GM12801 (cell line): ENCODE data around the gene PSMD13.

Experiments
- TF ChIP-seq, protein P1 (sequence below): IDR thresholded peaks from one replicate; pipeline ENCODE4 v1.5.1; 2011; ENCODE audit warnings: control low read depth; ENCODE audit not compliant: insufficient read length; ENCODE audit errors: extremely low read depth

Gene PSMD13

DNA sequence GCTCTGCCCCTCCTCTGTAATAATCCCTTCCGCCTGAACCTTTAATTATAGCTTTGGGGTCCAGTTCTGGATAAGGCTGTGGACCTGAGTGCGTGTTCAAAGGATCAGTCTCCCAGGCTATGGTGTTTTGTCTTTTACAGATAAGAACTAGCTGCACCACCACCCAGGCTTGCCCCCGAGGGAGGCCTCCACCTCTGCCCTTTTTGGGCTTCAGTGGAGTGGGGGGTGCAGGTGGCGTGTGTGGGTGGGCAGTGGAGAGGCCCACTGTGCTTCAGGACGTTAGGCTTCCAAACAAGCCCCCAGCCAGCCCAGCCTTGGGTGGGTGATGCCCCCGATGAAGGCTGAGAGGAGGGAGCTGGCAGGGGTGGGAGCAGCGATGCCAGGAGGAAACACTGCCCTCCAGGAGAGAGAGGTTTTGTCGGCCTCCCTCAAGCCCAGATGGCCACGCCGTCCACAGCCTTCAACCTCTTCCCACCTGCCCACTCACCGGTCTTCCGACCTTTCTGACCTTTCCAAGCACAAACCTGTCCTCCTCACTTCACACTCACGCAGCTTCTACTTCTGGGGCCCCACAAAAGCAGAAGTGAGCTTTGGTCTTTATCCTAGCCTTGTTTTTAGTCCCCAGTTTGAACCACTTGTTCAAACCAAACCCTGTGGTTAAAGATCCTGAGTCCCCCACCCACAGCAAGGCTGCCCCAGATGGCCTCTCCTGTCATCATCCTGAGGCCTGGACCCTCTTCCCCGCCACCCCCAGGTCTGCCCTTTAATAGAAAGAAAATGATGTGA, 20.4 kb downstream of the PSMD13 start:
- TF ChIP-seq, protein P1, sequence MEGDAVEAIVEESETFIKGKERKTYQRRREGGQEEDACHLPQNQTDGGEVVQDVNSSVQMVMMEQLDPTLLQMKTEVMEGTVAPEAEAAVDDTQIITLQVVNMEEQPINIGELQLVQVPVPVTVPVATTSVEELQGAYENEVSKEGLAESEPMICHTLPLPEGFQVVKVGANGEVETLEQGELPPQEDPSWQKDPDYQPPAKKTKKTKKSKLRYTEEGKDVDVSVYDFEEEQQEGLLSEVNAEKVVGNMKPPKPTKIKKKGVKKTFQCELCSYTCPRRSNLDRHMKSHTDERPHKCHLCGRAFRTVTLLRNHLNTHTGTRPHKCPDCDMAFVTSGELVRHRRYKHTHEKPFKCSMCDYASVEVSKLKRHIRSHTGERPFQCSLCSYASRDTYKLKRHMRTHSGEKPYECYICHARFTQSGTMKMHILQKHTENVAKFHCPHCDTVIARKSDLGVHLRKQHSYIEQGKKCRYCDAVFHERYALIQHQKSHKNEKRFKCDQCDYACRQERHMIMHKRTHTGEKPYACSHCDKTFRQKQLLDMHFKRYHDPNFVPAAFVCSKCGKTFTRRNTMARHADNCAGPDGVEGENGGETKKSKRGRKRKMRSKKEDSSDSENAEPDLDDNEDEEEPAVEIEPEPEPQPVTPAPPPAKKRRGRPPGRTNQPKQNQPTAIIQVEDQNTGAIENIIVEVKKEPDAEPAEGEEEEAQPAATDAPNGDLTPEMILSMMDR, result no peak

DNA sequence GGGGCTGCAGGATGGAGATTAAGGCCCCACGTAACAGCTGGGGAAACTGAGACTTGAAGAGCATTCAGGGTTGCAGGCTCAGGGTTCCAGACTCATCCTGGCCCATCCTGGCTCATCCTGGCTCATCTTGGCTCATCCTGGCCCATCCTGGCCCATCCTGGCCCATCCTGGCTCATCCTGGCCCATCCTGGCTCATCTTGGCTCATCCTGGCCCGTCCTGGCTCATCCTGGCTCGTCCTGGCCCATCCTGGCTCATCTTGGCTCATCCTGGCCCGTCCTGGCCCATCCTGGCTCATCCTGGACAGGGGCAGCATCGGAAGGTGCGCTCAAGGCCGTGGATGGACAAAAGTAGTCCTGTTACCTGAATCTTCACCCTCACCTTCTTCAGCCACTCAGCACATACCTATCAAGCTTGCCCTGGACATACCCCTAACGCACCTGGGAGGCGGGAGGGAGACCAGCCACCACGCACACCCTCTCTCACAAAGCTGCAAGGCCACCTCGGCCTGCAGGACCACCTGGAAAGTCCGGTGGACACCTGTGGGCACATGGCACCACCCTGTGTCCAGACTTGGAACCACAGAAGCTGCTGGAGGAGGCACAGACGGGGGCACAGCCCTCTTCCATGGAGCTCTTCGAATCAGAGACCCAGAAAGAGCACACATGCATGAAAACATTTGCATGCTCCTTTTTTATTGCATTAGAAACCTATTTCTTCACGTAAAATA, 21.2 kb downstream of the PSMD13 start:
- TF ChIP-seq, protein P1, result no peak

DNA sequence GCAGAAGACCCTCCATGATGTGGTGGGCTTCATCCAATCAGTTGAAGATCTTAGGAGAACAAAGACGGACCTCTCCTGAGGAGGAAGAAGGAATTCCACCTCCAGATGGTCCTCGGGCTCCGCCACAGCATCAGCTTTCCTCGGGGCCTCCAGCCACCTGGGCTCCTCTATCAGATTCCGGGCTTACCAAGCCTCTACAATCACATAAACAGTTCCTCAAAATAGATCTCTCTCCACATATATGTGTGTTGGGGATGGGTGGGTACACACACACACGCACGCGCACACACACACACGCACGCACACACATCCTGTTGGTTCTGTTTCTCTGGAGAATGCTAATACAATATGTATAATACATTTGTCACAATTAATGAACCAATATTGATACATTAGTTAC, 22.6 kb downstream of the PSMD13 start:
- TF ChIP-seq, protein P1, result no peak

DNA sequence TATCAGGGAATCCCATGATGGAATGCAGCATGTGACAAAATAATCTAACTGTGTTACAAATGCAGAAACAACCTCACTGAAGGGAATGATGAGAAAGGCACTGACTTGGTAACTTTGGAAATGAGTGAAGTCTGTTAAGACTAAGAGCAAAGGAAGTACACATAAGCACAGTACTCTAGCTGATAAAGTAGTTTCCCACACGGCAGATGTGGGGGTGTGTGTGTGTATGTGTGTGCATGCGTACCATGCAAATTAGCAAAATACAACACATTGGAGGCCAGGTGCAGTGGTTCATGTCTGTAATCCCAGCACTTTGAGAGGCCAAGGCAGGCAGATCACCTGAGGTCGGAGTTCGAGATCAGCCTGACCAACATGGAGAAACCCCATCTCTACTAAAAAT, 24.8 kb downstream of the PSMD13 start:
- TF ChIP-seq, protein P1, result no peak

DNA sequence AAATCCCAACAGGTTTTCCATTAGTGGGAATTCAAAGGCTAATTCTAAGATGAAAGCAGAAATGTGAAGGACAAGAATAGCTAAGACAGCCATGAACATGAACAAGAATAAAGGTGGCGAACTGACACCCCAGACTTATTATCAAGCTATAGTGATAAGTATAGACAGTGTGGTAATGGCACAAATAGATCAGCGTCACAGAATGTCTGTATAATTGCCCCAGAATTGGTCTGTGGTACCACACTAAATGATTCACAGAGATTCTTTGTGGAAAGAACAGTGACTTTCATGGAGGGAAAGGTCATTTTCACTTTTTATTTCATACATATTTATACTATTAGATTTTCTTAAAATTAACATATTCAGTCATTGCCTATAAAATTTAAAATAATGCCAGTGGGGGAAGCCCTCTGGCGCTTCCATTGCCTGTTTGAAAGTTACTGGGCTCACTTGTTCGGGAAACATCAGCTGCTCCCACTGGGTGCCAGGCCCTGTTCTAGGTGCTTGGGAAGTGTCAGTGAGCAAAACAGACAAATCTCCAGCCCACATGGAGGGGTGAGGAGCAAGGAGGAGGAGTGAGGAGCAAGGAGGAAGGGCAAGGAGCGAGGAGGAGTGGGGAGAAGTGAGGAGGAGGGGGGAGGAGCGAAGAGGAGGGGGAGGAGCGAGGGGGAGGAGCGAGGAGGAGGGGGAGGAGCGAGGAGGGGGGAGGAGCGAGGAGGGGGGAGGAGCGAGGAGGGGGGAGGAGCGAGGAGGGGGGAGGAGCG, 30.1 kb downstream of the PSMD13 start:
- TF ChIP-seq, protein P1, result no peak

DNA sequence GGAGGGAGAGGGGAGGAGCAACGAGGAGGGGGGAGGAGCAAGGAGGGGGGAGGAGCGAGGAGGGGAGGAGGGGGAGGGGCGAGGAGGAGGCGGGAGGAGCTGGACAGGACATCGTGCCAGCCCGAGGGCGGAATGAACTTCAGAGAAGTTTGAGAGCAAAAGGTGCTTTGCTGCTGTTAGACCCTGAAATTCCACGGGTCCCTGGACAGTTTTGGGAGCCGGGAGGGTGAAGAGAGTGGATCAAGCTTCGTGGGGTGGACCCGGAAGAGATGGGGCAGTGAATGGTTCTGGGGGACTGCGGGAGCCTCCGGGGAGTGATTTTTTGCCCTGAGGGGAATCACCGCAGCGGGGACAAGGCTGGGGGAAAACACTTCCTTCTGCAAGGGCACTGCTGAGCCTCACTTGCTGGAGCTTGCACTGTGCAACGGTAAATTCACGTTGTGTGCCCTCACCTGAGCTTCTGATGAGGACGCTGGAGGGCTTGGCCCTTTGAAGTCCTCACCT, 30.8 kb downstream of the PSMD13 start:
- TF ChIP-seq, protein P1, result no peak
